Hematopoietic multipotent progenitor cell (in vitro differentiated cells): Measurements from ENCODE around the gene TPH2. TPM values are rescaled to one million over a fixed set of nuclear protein-coding genes. Genes with fewer than 3 reads are reported as not detected.

Source experiments
- DNase-seq, 3 donors: peaks; one replicate each; pipeline ENCODE4 v3.0.0-alpha.2; 2011 to 2015; ENCODE audit warnings: low read depth in 2 of 3, low spot score in 2 of 3
- total RNA-seq: library from RNA; depleted of rRNA; stranded (reverse); fragments of >200 nt; gene quantifications from one replicate; pipeline ENCODE4 v1.2.3, GENCODE V29; 2012

Gene TPH2
- not detected for total RNA-seq

- DNase-seq = peak in 2 of 3 donors; percentile 82 to 91
Observed at GRCh38 chr12:71938728-71939385, at the start of gene TPH2. TPH2 (plus strand) TSS chr12:71938845; CDS start chr12:71938987, 142 bp downstream.

DNA sequence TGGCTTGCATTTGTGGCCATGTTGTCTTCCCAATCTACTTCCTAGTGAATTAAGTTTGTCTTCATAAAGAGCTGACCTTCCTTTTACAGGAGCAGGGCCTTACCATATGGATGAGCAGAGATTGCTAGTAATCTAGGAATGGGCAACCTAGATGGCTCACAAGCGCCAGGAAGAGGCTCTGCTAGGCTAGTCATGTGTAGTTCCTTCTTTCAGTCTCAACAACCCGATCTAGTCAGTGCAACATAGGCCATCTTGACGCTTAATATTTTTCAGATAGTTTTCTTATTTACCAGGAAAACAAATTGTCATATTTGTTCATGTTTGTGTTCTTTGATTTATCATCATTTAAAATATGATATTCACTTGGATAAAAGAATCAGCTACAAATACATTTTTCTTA, 48.2 kb upstream of the TPH2 start:
- DNase-seq = no peak

- DNase-seq = no peak
Observed at GRCh38 chr12:71892059-71892458, 46.6 kb upstream of the TPH2 start.

GRCh38 chr12:71896205-71896882, 42.3 kb upstream of the TPH2 start:
- no peak for DNase-seq

DNA sequence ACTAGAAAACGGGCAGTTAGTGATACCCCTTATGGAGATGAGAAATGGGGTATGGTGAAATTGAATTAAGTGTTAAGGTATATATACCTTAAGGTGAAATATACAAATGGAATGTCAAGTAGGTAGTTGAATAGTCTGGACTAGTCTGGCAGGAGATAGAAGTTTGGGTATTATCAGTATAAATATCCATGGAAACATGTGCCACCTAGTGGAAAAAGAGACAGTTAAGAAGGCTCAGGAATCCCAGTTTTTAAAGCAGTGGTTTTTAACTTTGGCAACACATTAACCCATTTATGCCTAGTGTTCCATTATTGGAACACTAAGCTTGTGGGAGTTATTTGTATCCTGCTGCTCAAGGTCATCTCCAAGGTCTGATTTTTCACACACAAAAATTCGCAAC, 38.6 kb upstream of the TPH2 start:
- no peak for DNase-seq

- no peak for DNase-seq
Observed at GRCh38 chr12:71904629-71905028, 34.0 kb upstream of the TPH2 start.

DNA sequence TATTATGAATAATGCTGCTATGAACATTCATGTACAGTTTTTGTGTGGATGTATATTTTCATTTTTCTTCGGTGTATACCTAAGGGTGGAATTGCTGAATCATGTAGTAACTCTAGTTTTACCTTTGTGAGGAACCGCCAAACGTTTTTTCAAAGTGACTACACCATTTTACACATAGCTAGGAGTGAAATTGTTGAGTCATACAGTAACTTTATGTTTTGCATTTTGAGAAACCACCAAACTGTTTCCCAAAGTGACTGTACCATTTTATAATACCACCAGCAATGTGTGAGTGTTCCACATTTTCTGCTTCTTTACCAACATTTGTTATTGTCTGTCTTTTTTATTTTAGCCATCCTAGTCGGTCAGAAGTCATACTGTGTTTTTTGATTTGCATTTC, 3.1 kb upstream of the TPH2 start:
- DNase-seq = no peak

DNA sequence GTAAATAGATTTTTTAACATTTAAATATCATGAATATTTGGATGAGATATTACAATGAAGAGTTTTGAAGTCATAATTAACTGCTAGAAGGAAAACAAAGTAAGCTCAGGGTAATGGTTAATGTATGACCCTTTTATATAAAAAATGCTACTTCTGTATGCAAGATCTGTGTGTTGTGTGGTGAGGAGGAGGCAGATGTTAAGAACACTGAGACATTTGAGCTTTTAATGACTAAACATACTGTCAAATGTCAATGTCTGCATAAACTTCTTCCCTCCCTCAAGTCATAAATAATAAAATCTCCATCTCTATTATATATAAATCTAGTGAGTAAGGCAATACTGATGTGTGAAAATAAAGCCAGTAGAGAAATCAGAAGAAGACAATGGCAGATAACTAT, 1.4 kb downstream of the TPH2 start:
- no peak for DNase-seq

DNA sequence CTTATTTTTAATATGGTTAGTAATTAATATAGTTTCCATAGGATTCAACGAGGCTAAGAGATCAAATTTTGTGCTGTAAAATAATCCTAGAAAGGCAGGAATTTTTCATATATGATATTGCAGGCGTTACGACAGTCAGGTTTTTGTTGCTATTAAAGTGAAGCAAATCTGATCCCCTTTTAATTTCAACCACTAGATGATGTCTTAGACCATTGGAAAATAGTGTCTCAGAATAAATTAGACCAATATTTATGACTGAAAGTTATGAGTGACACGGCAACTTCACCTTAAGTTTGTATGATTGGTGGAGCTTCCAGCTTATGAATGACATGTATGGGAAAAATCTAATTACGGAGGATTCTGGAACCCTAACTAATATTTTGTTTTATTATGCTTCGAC, 2.5 kb downstream of the TPH2 start:
- DNase-seq = no peak

DNA sequence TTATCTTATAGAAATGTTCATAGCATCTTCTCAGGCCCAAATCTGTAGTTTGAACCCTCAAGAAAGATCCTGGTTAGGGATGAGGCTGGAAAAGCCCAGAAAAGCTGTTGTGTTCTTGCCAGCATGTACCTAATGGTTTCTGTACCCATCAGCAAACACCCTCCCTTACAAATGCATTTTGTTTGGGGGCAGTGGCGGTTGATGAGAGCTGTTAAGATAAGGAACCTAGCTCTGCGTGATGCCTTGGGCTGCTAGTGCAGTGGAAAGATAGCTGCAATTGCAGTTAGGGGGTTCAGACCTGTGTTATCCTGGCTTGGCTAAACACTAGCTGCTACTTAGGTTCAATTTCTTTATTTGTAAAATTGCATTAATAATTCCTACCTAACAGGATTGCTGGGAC, 3.6 kb downstream of the TPH2 start:
- DNase-seq = no peak

DNA sequence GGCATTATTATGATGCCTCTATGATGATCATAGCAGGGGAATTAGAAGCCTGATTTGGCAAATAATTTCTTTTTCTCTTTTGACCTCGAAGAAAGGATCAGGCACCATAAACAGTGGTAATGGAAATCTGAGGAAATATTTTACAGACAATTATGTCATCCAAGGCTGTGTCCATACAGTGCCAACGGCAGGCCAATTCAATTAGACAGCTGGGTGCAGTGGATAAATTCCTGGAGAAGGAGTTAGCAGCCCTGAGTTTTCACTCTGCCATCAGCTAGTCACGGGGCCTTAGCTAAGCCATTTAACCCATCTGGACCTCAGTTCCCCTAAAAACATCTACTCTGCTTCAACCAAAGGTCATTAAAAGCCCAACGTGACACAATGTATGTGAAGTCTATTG, 4.1 kb downstream of the TPH2 start:
- no peak for DNase-seq

- DNase-seq = no peak
Observed at GRCh38 chr12:71945121-71945520, 6.5 kb downstream of the TPH2 start.

GRCh38 chr12:71945883-71946282, 7.2 kb downstream of the TPH2 start:
- no peak for DNase-seq

DNA sequence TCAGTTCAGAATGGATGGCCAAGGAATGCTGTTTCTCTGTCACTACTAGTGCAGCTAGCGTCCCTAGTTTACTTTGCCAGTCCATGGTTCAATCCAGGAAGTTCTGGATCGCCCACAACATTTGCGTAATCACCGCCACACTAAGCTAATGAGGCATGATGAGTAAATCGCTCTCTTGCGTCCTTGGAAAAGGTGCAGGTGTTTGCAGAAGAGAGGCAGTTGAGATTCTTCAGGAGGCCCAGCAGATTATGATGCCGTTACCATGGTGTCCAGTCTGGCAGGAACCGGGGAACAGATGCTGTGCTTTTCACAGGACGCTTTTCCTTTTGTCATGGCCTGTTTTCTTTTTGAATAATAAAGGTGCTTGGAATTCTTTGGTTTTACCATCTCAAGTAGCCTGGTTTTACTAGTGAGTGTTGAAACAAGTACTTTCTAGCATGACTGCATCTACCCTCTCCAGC, 9.0 kb downstream of the TPH2 start:
- no peak for DNase-seq

DNA sequence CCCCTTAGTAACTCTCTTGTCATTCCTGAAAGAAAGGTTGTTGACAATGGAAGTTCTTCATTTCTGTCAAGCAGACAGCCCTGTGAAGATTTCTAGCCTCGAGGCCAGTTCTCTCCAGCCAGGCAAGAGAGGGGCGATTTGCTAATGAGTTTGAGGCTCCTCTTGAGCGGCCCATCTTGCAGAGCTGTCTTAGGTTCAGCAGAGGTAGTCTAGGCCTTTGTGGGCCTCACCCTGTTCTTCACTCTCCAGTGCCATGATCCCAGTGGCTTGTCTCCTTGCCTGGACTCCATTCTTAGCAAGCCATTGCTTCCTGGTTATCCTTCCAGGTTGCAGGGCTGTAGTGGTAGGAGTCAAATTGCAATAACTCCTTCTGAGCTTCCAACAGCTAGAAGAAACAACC, 9.7 kb downstream of the TPH2 start:
- no peak for DNase-seq

DNA sequence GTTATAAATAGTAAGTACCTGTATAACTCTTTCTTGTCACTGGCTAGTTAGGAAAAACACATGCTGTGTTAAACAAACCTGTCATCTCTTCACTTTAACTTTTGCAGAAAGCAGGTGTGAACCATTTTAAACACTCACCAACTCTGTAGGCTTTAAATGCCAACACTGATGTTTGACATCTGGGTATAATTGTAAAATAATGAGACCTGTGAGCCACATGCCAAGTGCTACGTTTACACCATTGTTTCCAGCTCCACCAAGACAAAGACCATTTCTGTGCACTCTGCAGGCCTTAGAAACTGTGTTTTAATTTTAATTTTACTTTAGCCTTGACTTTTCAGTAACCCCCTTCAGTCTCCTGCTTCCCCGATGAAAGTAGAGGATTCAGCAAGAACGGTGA, 11.0 kb downstream of the TPH2 start:
- no peak for DNase-seq

- DNase-seq = no peak
Observed at GRCh38 chr12:71950404-71950803, 11.8 kb downstream of the TPH2 start.

DNA sequence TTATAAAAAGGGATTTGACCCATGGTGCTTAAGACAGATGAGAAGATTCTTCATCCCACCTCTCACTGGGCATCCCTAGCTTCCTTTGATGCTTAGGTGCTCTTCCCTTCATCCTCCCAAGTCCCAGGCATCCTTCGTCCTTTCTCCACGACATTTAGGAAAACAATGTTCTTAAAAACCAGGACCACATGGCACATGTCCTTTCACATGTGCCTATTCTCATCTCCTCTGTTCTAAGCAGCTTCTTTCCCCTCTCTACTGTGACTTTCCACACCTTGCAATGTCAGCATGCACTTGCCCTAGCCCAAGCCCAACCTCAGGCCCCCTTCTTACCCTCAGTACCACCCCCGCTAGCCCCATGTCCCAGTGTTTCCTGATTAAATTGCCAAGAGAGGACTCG, 12.2 kb downstream of the TPH2 start:
- no peak for DNase-seq

DNA sequence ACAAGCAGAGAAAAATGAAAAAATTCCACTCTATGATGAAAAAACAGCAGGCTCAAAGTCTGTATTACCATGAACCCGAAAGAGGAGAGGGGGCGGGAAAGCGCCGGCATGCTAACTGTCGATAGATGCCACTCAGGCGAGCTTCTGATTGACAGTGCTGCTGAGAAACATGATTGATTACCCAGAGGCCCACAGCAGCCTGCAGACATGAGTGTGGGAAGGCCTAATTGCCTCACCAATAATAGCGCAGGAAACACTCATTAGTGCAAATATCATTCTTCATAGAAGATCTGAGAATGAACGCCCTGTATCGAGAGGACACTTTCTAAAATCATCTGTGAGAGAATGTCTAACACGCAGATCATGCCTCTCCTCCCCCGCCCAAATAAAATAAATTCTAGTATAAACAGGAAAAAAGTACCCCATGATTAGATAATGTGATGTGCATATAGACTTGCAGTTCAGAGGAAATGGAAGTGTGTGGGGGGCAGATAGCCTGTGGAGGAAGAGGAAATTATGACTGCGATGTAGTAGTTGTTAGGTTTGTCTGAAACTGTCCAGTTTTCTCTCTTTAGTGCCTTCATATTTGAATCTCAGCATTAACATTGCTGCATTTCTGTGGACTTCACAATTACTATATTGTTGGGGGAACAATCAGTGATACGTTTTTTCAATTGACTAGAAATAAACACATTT, 15.6 kb downstream of the TPH2 start:
- no peak for DNase-seq

GRCh38 chr12:71954861-71955260, 16.2 kb downstream of the TPH2 start:
- DNase-seq = no peak

DNA sequence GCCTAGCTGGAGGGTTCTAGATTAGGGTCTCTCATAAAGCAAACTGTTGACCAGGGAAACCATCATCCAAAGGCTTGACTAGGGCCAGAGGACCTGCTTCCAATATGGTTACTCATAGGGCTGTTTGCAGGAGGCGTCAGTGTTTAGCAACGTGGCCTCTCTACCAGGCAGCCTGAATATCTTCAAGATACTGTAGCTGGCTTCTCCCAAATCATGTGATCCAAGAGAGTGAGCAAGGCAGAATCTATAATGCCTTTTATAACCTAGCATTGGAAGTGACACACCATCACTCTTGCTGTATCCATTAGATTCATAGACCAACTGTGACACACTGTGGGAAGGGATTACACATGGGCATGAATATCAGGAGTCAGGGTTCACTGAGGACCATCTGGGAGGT, 17.3 kb downstream of the TPH2 start:
- DNase-seq = no peak

GRCh38 chr12:71958056-71958455, 19.4 kb downstream of the TPH2 start:
- DNase-seq = no peak
